Fibroblast of the conjunctiva (primary cell): ENCODE results near the gene SNX24.
"Not testable (repeated sequence)": the region's sequence is repeated elsewhere in the genome, so short reads cannot be mapped to it uniquely, and the experiment has no call there.

Source experiments
- DNase-seq: peaks from one replicate; pipeline ENCODE4 v3.0.0-alpha.2; 2010; ENCODE audit warnings: low read depth

SNX24 gene

GRCh38 chr5:122871661-122872060 lies 26.2 kb downstream of the SNX24 start:
- DNase-seq = no peak

GRCh38 chr5:122874179-122874875 lies 28.9 kb downstream of the SNX24 start:
- no peak for DNase-seq

GRCh38 chr5:122877518-122877917 lies 32.1 kb downstream of the SNX24 start:
- DNase-seq = no peak

- no peak for DNase-seq
These were observed 33.7 kb downstream of the SNX24 start for GRCh38 chr5:122879076-122879475.

GRCh38 chr5:122880170-122880689 lies 34.8 kb downstream of the SNX24 start:
- DNase-seq = no peak

GRCh38 chr5:122880749-122881148 lies 35.3 kb downstream of the SNX24 start:
- DNase-seq = no peak

- no peak for DNase-seq
These were observed 37.4 kb downstream of the SNX24 start for GRCh38 chr5:122882831-122883230.

GRCh38 chr5:122885045-122885517 lies 39.7 kb downstream of the SNX24 start:
- no peak for DNase-seq

GRCh38 chr5:122885891-122886290 lies 40.5 kb downstream of the SNX24 start:
- DNase-seq = no peak

GRCh38 chr5:122895141-122895540 lies 49.7 kb downstream of the SNX24 start:
- no peak for DNase-seq

GRCh38 chr5:122896598-122897282 lies 51.3 kb downstream of the SNX24 start:
- no peak for DNase-seq

- DNase-seq = no peak
These were observed 51.8 kb downstream of the SNX24 start for GRCh38 chr5:122897283-122897602.

GRCh38 chr5:122901346-122901745 lies 55.9 kb downstream of the SNX24 start:
- no peak for DNase-seq

- no peak for DNase-seq
These were observed 56.9 kb downstream of the SNX24 start for GRCh38 chr5:122902263-122902662.

- no peak for DNase-seq
These were observed 61.4 kb downstream of the SNX24 start for GRCh38 chr5:122906768-122907167.

- DNase-seq = no peak
These were observed 61.9 kb downstream of the SNX24 start for GRCh38 chr5:122907276-122907675.

- no peak for DNase-seq
These were observed 62.7 kb downstream of the SNX24 start for GRCh38 chr5:122908108-122908507.

GRCh38 chr5:122908662-122909061 lies 63.2 kb downstream of the SNX24 start:
- DNase-seq = no peak

- DNase-seq = no peak
These were observed 64.2 kb downstream of the SNX24 start for GRCh38 chr5:122909470-122910100.

GRCh38 chr5:122913436-122913835 lies 68.0 kb downstream of the SNX24 start:
- DNase-seq = not testable (repeated sequence)

GRCh38 chr5:122915717-122916461 lies 70.5 kb downstream of the SNX24 start:
- no peak for DNase-seq

- DNase-seq = no peak
These were observed 71.1 kb downstream of the SNX24 start for GRCh38 chr5:122916490-122916889.
